Natural killer cell (primary cell): ENCODE results near the gene TFPI. TPM values are rescaled to one million over a fixed set of nuclear protein-coding genes. Genes with fewer than 3 reads are reported as not detected.

Experiments
- ATAC-seq, 3 donors: fragments of 150-1000 bp in 2 of 3; fragments of 200-7000 bp in 1 of 3; cut with Tn5 transposase; 1 replicate in 1 of 3; 2 replicates in 2 of 3; pipeline ENCODE4 v1.10.0; 2021; ENCODE audit warnings: mild to moderate bottlenecking in 2 of 3, moderate library complexity in 2 of 3
- DNase-seq, 2 donors: peaks; one replicate each; pipeline versions ENCODE4 v3.0.0 to v3.0.0-alpha.2; 2013 to 2021; ENCODE audit warnings: mixed read lengths in 1 of 2
- H3K27ac ChIP-seq: one replicate; pipeline ENCODE4 v1.5.1; 2013; ENCODE audit warnings: mild to moderate bottlenecking, low read length
- H3K27me3 ChIP-seq: one replicate; pipeline ENCODE4 v1.6.1; 2013; ENCODE audit warnings: low read length; ENCODE audit not compliant: control insufficient read depth, insufficient read depth
- H3K36me3 ChIP-seq: one replicate; pipeline ENCODE4 v1.6.1; 2013; ENCODE audit warnings: low read length; ENCODE audit not compliant: control insufficient read depth, insufficient read depth
- H3K4me1 ChIP-seq: one replicate; pipeline ENCODE4 v1.6.1; 2013; ENCODE audit warnings: low read length; ENCODE audit not compliant: control insufficient read depth, insufficient read depth
- H3K4me3 ChIP-seq: one replicate; pipeline ENCODE4 v1.5.1; 2013; ENCODE audit warnings: low read length
- H3K9me3 ChIP-seq: one replicate; pipeline ENCODE4 v1.6.1; 2013; ENCODE audit warnings: low read length; ENCODE audit not compliant: control insufficient read depth, insufficient read depth
- H3K27ac Mint-ChIP-seq, 2 donors: one replicate each; pipeline ENCODE4 v1.8.0; 2022; ENCODE audit warnings: mild to moderate bottlenecking in 2 of 2, mixed read lengths in 2 of 2, moderate library complexity in 1 of 2
- H3K27me3 Mint-ChIP-seq, 2 donors: one replicate each; pipeline ENCODE4 v1.8.0; 2022; ENCODE audit warnings: low read depth in 2 of 2, mixed read lengths in 2 of 2
- H3K36me3 Mint-ChIP-seq: one replicate; pipeline ENCODE4 v1.8.0; 2022; ENCODE audit warnings: mixed read lengths
- H3K4me1 Mint-ChIP-seq, 2 donors: one replicate each; pipeline ENCODE4 v1.8.0; 2022; ENCODE audit warnings: mixed read lengths in 2 of 2
- H3K4me3 Mint-ChIP-seq: one replicate; pipeline ENCODE4 v1.8.0; 2022; ENCODE audit warnings: mild to moderate bottlenecking, moderate library complexity, mixed read lengths
- H3K9me3 Mint-ChIP-seq, 2 donors: one replicate each; pipeline ENCODE4 v1.8.0; 2022; ENCODE audit warnings: mixed read lengths in 2 of 2
- CTCF ChIP-seq: fragments of 200-600 bp; IDR thresholded peaks from one replicate; pipeline ENCODE4 v1.8.0; 2022; ENCODE audit warnings: antibody characterized with exemption
- WGBS: methylation state at CpG from one replicate; pipeline ENCODE4 v1.1.7; 2013; ENCODE audit warnings: missing lambda C conversion rate; ENCODE audit not compliant: insufficient coverage; 5-methylcytosine and 5-hydroxymethylcytosine counted together
- intact Hi-C: fragments of 100-400 bp; cut with micrococcal nuclease; formaldehyde crosslinking; loops from one replicate; pipeline ENCODE4 v1.14.2; 2022
- total RNA-seq, 4 donors: library from RNA; stranded (reverse); fragments of 120-200 nt in 1 of 4; gene quantifications; one replicate each; pipeline versions ENCODE4 v1.2.3 to v1.2.4, GENCODE V29; 2013 to 2022

TFPI gene
- total RNA-seq, 3 donors from 2014 or later (not counting 1 experiment from before 2014, with no cell fraction given): 0.10 to 1.2 (median 0.23) TPM

- TF ChIP-seq CTCF: no peak
- Histone ChIP-seq H3K9me3 (no peaks in the 10 kb centered on the region), H3K4me3 (no peak overlapping the region), H3K27me3 (no peaks in the 10 kb centered on the region), H3K4me1 (no peaks in the 10 kb centered on the region), H3K27ac (no peak overlapping the region), H3K36me3 (no peaks in the 10 kb centered on the region)
- H3K9me3 Mint-ChIP-seq: no peaks in the 10 kb centered on the region
- 12% methylated on average over 3 of the region's 6 CpGs for WGBS
- no peak overlapping the region for H3K27ac Mint-ChIP-seq
- H3K4me3 Mint-ChIP-seq: no peak overlapping the region
- intact Hi-C loops: no loop called here
- H3K4me1 Mint-ChIP-seq: peaks cover 0 to 5% of the 10 kb centered on the region in 2 donors
- H3K27me3 Mint-ChIP-seq: peaks cover 0 to 7% of the 10 kb centered on the region in 2 donors
- no peak for ATAC-seq
- no peaks in the 10 kb centered on the region for H3K36me3 Mint-ChIP-seq
- no peak for DNase-seq
Measured at GRCh38 chr2:187504312-187504921, 49.8 kb downstream of the TFPI start.

- no peak overlapping the region for H3K4me3 ChIP-seq
- no peaks in the 10 kb centered on the region for H3K36me3 ChIP-seq
- H3K27ac ChIP-seq: no peak overlapping the region
- no peak for TF ChIP-seq CTCF
- Mint-ChIP-seq H3K27ac (no peak overlapping the region), H3K4me3 (no peak overlapping the region), H3K4me1 (peaks cover 0 to 5% of the 10 kb centered on the region in 2 donors), H3K36me3 (no peaks in the 10 kb centered on the region), H3K9me3 (no peaks in the 10 kb centered on the region), H3K27me3 (peaks cover 0 to 7% of the 10 kb centered on the region in 2 donors)
- ATAC-seq (no peak), DNase-seq (no peak)
- no peaks in the 10 kb centered on the region for H3K9me3 ChIP-seq
- H3K27me3 ChIP-seq: no peaks in the 10 kb centered on the region
- WGBS: 88% methylated on average over 2 of the region's 2 CpGs
- no peaks in the 10 kb centered on the region for H3K4me1 ChIP-seq
- intact Hi-C loops: no loop called here
Measured at GRCh38 chr2:187503700-187504099, 50.5 kb downstream of the TFPI start.

GRCh38 chr2:187502467-187502866 lies 51.8 kb downstream of the TFPI start:
- no peak for DNase-seq
- no peak overlapping the region for H3K4me3 Mint-ChIP-seq
- no peak overlapping the region for H3K27ac ChIP-seq
- H3K36me3 ChIP-seq: no peaks in the 10 kb centered on the region
- H3K4me1 ChIP-seq: no peaks in the 10 kb centered on the region
- no peak for TF ChIP-seq CTCF
- no peak for ATAC-seq
- peaks cover 0 to 5% of the 10 kb centered on the region in 2 donors for H3K4me1 Mint-ChIP-seq
- no peak overlapping the region for H3K27ac Mint-ChIP-seq
- H3K36me3 Mint-ChIP-seq: no peaks in the 10 kb centered on the region
- H3K9me3 Mint-ChIP-seq: no peaks in the 10 kb centered on the region
- peaks cover 0 to 7% of the 10 kb centered on the region in 2 donors for H3K27me3 Mint-ChIP-seq
- no peak overlapping the region for H3K4me3 ChIP-seq
- no peaks in the 10 kb centered on the region for H3K27me3 ChIP-seq
- intact Hi-C loops: no loop called here
- 82% methylated on average over 1 of the region's 2 CpGs for WGBS
- no peaks in the 10 kb centered on the region for H3K9me3 ChIP-seq
